Osteoblast (primary cell): ENCODE measurements around the gene DPYSL3. TPM values are rescaled to one million over a fixed set of nuclear protein-coding genes. Genes with fewer than 3 reads are reported as not detected.

Experiments used
- DNase-seq: peaks from one replicate; pipeline ENCODE4 v3.0.0; 2011; ENCODE audit warnings: low spot score, mixed read lengths; ENCODE audit not compliant: insufficient read length; ENCODE audit errors: missing footprints
- H2AFZ ChIP-seq: 2 replicates; pipeline ENCODE4 v1.6.0; 2011; ENCODE audit warnings: mild to moderate bottlenecking, low read length
- H3K27ac ChIP-seq: 2 replicates; pipeline ENCODE4 v1.5.1; 2011; ENCODE audit warnings: mild to moderate bottlenecking, low read depth, low read length, moderate library complexity
- H3K27me3 ChIP-seq: 2 replicates; pipeline ENCODE4 v1.6.0; 2012; ENCODE audit warnings: mild to moderate bottlenecking, control low read depth, inconsistent platforms, low read length, moderate library complexity; ENCODE audit not compliant: insufficient read depth
- H3K36me3 ChIP-seq: 2 replicates; pipeline ENCODE4 v1.5.1; 2011; ENCODE audit warnings: mild to moderate bottlenecking, low read length, control low read depth, moderate library complexity; ENCODE audit not compliant: insufficient read depth
- H3K4me1 ChIP-seq: 2 replicates; pipeline ENCODE4 v1.5.1; 2011; ENCODE audit warnings: mild to moderate bottlenecking, low read length, control low read depth, moderate library complexity; ENCODE audit not compliant: insufficient read depth
- H3K4me2 ChIP-seq: 2 replicates; pipeline ENCODE4 v1.6.0; 2011; ENCODE audit warnings: mild to moderate bottlenecking, low read length; ENCODE audit not compliant: insufficient read depth
- H3K4me3 ChIP-seq: fragments of 200-600 bp; sonication (generic); 3 replicates; pipeline ENCODE4 v1.5.1; 2012; ENCODE audit warnings: mild to moderate bottlenecking, low read length, inconsistent platforms; ENCODE audit not compliant: insufficient read depth
- H3K79me2 ChIP-seq: 2 replicates; pipeline ENCODE4 v1.6.0; 2012; ENCODE audit warnings: mild to moderate bottlenecking, low read length, control low read depth, inconsistent platforms; ENCODE audit not compliant: insufficient read depth
- H3K9me3 ChIP-seq: 2 replicates; pipeline ENCODE4 v1.5.1; 2011; ENCODE audit warnings: low read depth, low read length, control low read depth
- H4K20me1 ChIP-seq: 2 replicates; pipeline ENCODE4 v1.6.0; 2012; ENCODE audit warnings: mild to moderate bottlenecking, low read length, control low read depth; ENCODE audit not compliant: insufficient read depth
- CTCF ChIP-seq: IDR thresholded peaks from 2 replicates; pipeline ENCODE4 v1.5.1; 2011; ENCODE audit warnings: mild to moderate bottlenecking, low read depth, low read length, moderate library complexity; ENCODE audit errors: extremely low read depth
- total RNA-seq: library from RNA; depleted of rRNA; stranded (reverse); fragments of >200 nt; gene quantifications from 2 replicates; pipeline ENCODE4 v1.2.3, GENCODE V29; 2012

DPYSL3 gene
- total RNA-seq, 1 donor: 119 TPM

- no peak overlapping the region for H3K4me3 ChIP-seq
- H2AFZ ChIP-seq: no peak overlapping the region
- no peak overlapping the region for H3K27ac ChIP-seq
- H3K4me1 ChIP-seq: peaks cover 15% of the 10 kb centered on the region
- H3K4me2 ChIP-seq: no peak overlapping the region
- peak; percentile 23 for DNase-seq
- H3K9me3 ChIP-seq: no peaks in the 10 kb centered on the region
- H3K27me3 ChIP-seq: no peaks in the 10 kb centered on the region
- no peak for TF ChIP-seq CTCF
- no peaks in the 10 kb centered on the region for H3K79me2 ChIP-seq
- H4K20me1 ChIP-seq: no peaks in the 10 kb centered on the region
- H3K36me3 ChIP-seq: peaks cover 36% of the 10 kb centered on the region
These were observed 113.6 kb downstream of the DPYSL3 start for GRCh38 chr5:147396070-147396823.

GRCh38 chr5:147393874-147394672 is 115.8 kb downstream of the DPYSL3 start:
- H4K20me1 ChIP-seq: no peaks in the 10 kb centered on the region
- H3K27me3 ChIP-seq: no peaks in the 10 kb centered on the region
- no peaks in the 10 kb centered on the region for H3K9me3 ChIP-seq
- no peak overlapping the region for H2AFZ ChIP-seq
- no peaks in the 10 kb centered on the region for H3K79me2 ChIP-seq
- no peak overlapping the region for H3K4me3 ChIP-seq
- no peak overlapping the region for H3K27ac ChIP-seq
- H3K4me2 ChIP-seq: no peak overlapping the region
- peaks cover 24% of the 10 kb centered on the region for H3K36me3 ChIP-seq
- H3K4me1 ChIP-seq: peaks cover 4% of the 10 kb centered on the region
- TF ChIP-seq CTCF: peak; percentile 45
- DNase-seq: peak; percentile 17

GRCh38 chr5:147391781-147392180 is 118.1 kb downstream of the DPYSL3 start:
- H3K79me2 ChIP-seq: no peaks in the 10 kb centered on the region
- DNase-seq: peak; percentile 76
- no peak overlapping the region for H3K4me3 ChIP-seq
- H3K9me3 ChIP-seq: no peaks in the 10 kb centered on the region
- no peak overlapping the region for H3K4me2 ChIP-seq
- TF ChIP-seq CTCF: peak; percentile 74
- no peak overlapping the region for H2AFZ ChIP-seq
- peaks cover 4% of the 10 kb centered on the region for H3K4me1 ChIP-seq
- no peaks in the 10 kb centered on the region for H4K20me1 ChIP-seq
- no peak overlapping the region for H3K27ac ChIP-seq
- peaks cover 4% of the 10 kb centered on the region for H3K36me3 ChIP-seq
- H3K27me3 ChIP-seq: no peaks in the 10 kb centered on the region

GRCh38 chr5:147390654-147391225 is 119.1 kb downstream of the DPYSL3 start:
- peaks cover 4% of the 10 kb centered on the region for H3K36me3 ChIP-seq
- H3K4me2 ChIP-seq: no peak overlapping the region
- H3K4me3 ChIP-seq: no peak overlapping the region
- peaks cover 4% of the 10 kb centered on the region for H3K4me1 ChIP-seq
- H3K9me3 ChIP-seq: no peaks in the 10 kb centered on the region
- no peaks in the 10 kb centered on the region for H3K27me3 ChIP-seq
- no peak for DNase-seq
- H3K79me2 ChIP-seq: no peaks in the 10 kb centered on the region
- H4K20me1 ChIP-seq: no peaks in the 10 kb centered on the region
- H2AFZ ChIP-seq: no peak overlapping the region
- no peak for TF ChIP-seq CTCF
- H3K27ac ChIP-seq: no peak overlapping the region
